Breast epithelium (tissue), 3 donors: Measurements from ENCODE around the gene SLC25A41.

Experiments
- CTCF ChIP-seq, 3 donors: fragments of 450-650 bp; IDR thresholded peaks; one replicate each; pipeline ENCODE4 v1.5.1; 2016 to 2017; ENCODE audit warnings: antibody characterized with exemption in 3 of 3, mild to moderate bottlenecking in 3 of 3, moderate library complexity in 3 of 3
- POLR2A ChIP-seq: fragments of 450-650 bp; IDR thresholded peaks from one replicate; pipeline ENCODE4 v1.6.1; 2016; ENCODE audit warnings: antibody characterized with exemption, mild to moderate bottlenecking, moderate library complexity
- POLR2AphosphoS5 ChIP-seq, 3 donors: sonication (generic); formaldehyde crosslinking; IDR thresholded peaks; one replicate each; pipeline ENCODE4 v1.6.1; 2017; ENCODE audit warnings: antibody characterized with exemption in 3 of 3

GRCh38 chr19:6376512-6377190 is 56.9 kb downstream of the SLC25A41 start:
- TF ChIP-seq CTCF (IDR thresholded peaks at IDR 0.05) (no peak), POLR2AphosphoS5 (IDR thresholded peaks at IDR 0.05) (no peak), POLR2A (no peak)
